Choroid plexus epithelial cell (primary cell): ENCODE measurements around the gene PRR15L.
A peak's percentile ranks its signal among the peaks of the same experiment; 100 is the strongest.

Source experiments
- DNase-seq: peaks from one replicate; pipeline ENCODE4 v3.0.0-alpha.2; 2010; ENCODE audit warnings: low read depth
- H3K4me3 ChIP-seq: 2 replicates; pipeline ENCODE4 v1.5.1; 2011; ENCODE audit warnings: low read depth, mild to moderate bottlenecking, control low read depth, low read length, moderate library complexity
- CTCF ChIP-seq: conservative IDR thresholded peaks from 2 replicates; pipeline ENCODE4 v1.5.1; 2011; ENCODE audit warnings: low read depth, mild to moderate bottlenecking, control low read depth, inconsistent platforms, low read length, moderate library complexity

Gene PRR15L

GRCh38 chr17:48001197-48001596 is 43.5 kb upstream of the PRR15L start:
- peak; percentile 53 for DNase-seq
- H3K4me3 ChIP-seq: no peak overlapping the region
- no peak for TF ChIP-seq CTCF

GRCh38 chr17:47999582-47999981 is 41.9 kb upstream of the PRR15L start:
- TF ChIP-seq CTCF: no peak
- DNase-seq: no peak
- H3K4me3 ChIP-seq: no peak overlapping the region

GRCh38 chr17:47998044-47998443 is 40.4 kb upstream of the PRR15L start:
- no peak for TF ChIP-seq CTCF
- no peak overlapping the region for H3K4me3 ChIP-seq
- no peak for DNase-seq

- TF ChIP-seq CTCF: no peak
- DNase-seq: no peak
- no peak overlapping the region for H3K4me3 ChIP-seq
Measured at GRCh38 chr17:47997586-47997985, 39.9 kb upstream of the PRR15L start.

- no peak for TF ChIP-seq CTCF
- no peak overlapping the region for H3K4me3 ChIP-seq
- no peak for DNase-seq
Measured at GRCh38 chr17:47996201-47996600, 38.5 kb upstream of the PRR15L start.

GRCh38 chr17:47995241-47995935 is 37.7 kb upstream of the PRR15L start:
- DNase-seq: no peak
- no peak overlapping the region for H3K4me3 ChIP-seq
- no peak for TF ChIP-seq CTCF

GRCh38 chr17:47994724-47995123 is 37.0 kb upstream of the PRR15L start:
- TF ChIP-seq CTCF: no peak
- no peak for DNase-seq
- no peak overlapping the region for H3K4me3 ChIP-seq
